MCF 10A (cell line): Measurements from ENCODE around the gene WDR5. TPM values are rescaled to one million over a fixed set of nuclear protein-coding genes. Genes with fewer than 3 reads are reported as not detected.

Experiments
- BruUV-seq: library from RNA; stranded (reverse); fragments of 400-500 nt; replicated peaks from 2 replicates; lab custom pipeline; 2021; lab: Mats Ljungman, UMichigan
- CTCF ChIA-PET: fragments of 300-600 bp; sonication (Branson Sonifier 250); formaldehyde crosslinking; extraction: SDS; loops from one replicate; lab custom pipeline; 2021; ENCODE audit warnings: antibody characterized with exemption, inconsistent platforms; lab: Yijun Ruan, JAX
- POLR2A ChIA-PET: fragments of 300-600, 350-650 bp; sonication (Branson Sonifier 250); formaldehyde crosslinking; extraction: SDS; loops from one replicate; lab custom pipeline; 2020; ENCODE audit warnings: antibody characterized with exemption, inconsistent platforms; lab: Yijun Ruan, JAX
- DNase-seq: peaks from one replicate; pipeline ENCODE4 v3.0.0-alpha.2; 2018; ENCODE audit not compliant: unreplicated experiment
- H3K27ac Mint-ChIP-seq: one replicate; pipeline ENCODE4 v1.8.0; 2022; ENCODE audit warnings: mild to moderate bottlenecking, low read depth, mixed read lengths; ENCODE audit not compliant: unreplicated experiment
- H3K27me3 Mint-ChIP-seq: one replicate; pipeline ENCODE4 v1.8.0; 2022; ENCODE audit warnings: mixed read lengths; ENCODE audit not compliant: insufficient read depth, unreplicated experiment
- H3K36me3 Mint-ChIP-seq: one replicate; pipeline ENCODE4 v1.8.0; 2022; ENCODE audit warnings: mild to moderate bottlenecking, moderate library complexity, mixed read lengths; ENCODE audit not compliant: insufficient read depth, unreplicated experiment
- H3K4me1 Mint-ChIP-seq: one replicate; pipeline ENCODE4 v1.8.0; 2022; ENCODE audit warnings: mixed read lengths; ENCODE audit not compliant: insufficient read depth, unreplicated experiment
- H3K4me3 Mint-ChIP-seq: one replicate; pipeline ENCODE4 v1.8.0; 2022; ENCODE audit warnings: mild to moderate bottlenecking, moderate library complexity, mixed read lengths; ENCODE audit not compliant: unreplicated experiment
- H3K9me3 Mint-ChIP-seq: one replicate; pipeline ENCODE4 v1.8.0; 2022; ENCODE audit warnings: mixed read lengths; ENCODE audit not compliant: unreplicated experiment
- CTCF ChIP-seq: fragments of 200-600 bp; IDR thresholded peaks from one replicate; pipeline ENCODE4 v1.8.0; 2022; ENCODE audit warnings: antibody characterized with exemption, mild to moderate bottlenecking; ENCODE audit not compliant: unreplicated experiment
- intact Hi-C: fragments of 100-400 bp; cut with micrococcal nuclease; formaldehyde crosslinking; loops from 2 replicates; pipeline ENCODE4 v1.14.1; 2022
- total RNA-seq: library from RNA; stranded (reverse); gene quantifications from 2 replicates; pipeline ENCODE4 v1.2.3, GENCODE V29; 2022

The WDR5 gene
- total RNA-seq, 1 experiment from 2014 or later, result 43.8 TPM

- H3K9me3 Mint-ChIP-seq, result no peaks in the 10 kb centered on the region
These were observed 68.2 kb downstream of the WDR5 start for GRCh38 chr9:134204041-134204440.

GRCh38 chr9:134204991-134205578 lies 69.2 kb downstream of the WDR5 start:
- intact Hi-C loops, result no loop called here
- BruUV-seq, result no TSS peak
- DNase-seq, result no peak
- H3K27me3 Mint-ChIP-seq, result peaks cover 59% of the 10 kb centered on the region
- POLR2A ChIA-PET, result interaction anchor here (0.7 kb wide), 1 partner anchor 79 kb away, joined by 3 read pairs; no protein-coding TSS in a partner anchor
- H3K9me3 Mint-ChIP-seq, result no peaks in the 10 kb centered on the region
- no peak overlapping the region for H3K4me3 Mint-ChIP-seq
- no peak overlapping the region for H3K27ac Mint-ChIP-seq
- H3K36me3 Mint-ChIP-seq, result no peaks in the 10 kb centered on the region
- no peak for TF ChIP-seq CTCF
- H3K4me1 Mint-ChIP-seq, result no peaks in the 10 kb centered on the region
- CTCF ChIA-PET, result no interaction called here

More at GRCh38 chr9:134204041-134204440, 68.2 kb downstream of the WDR5 start:
- Mint-ChIP-seq H3K36me3 (no peaks in the 10 kb centered on the region), H3K4me3 (no peak overlapping the region), H3K27ac (no peak overlapping the region), H3K27me3 (peaks cover 57% of the 10 kb centered on the region), H3K4me1 (no peaks in the 10 kb centered on the region)
- no peak for DNase-seq
- CTCF ChIA-PET, result interaction anchor here (0.6 kb wide), 1 partner anchor 532 kb away, joined by 3 read pairs; no protein-coding TSS in a partner anchor
- POLR2A ChIA-PET, result no interaction called here
- BruUV-seq, result no TSS peak
- no peak for TF ChIP-seq CTCF
- intact Hi-C loops, result no loop called here

GRCh38 chr9:134205672-134206310 lies 69.9 kb downstream of the WDR5 start:
- intact Hi-C loops, result no loop called here
- no TSS peak for BruUV-seq
- ChIA-PET CTCF (no interaction called here), POLR2A (interaction anchor here (0.7 kb wide), 1 partner anchor 79 kb away, joined by 3 read pairs; no protein-coding TSS in a partner anchor)
- Mint-ChIP-seq H3K4me3 (no peak overlapping the region), H3K27me3 (peaks cover 54% of the 10 kb centered on the region), H3K36me3 (no peaks in the 10 kb centered on the region), H3K9me3 (no peaks in the 10 kb centered on the region), H3K27ac (no peak overlapping the region), H3K4me1 (no peaks in the 10 kb centered on the region)
- no peak for DNase-seq
- no peak for TF ChIP-seq CTCF

- CTCF ChIA-PET, result interaction anchor here (0.6 kb wide), 1 partner anchor 209 kb away, joined by 3 read pairs; no protein-coding TSS in a partner anchor
- H3K4me3 Mint-ChIP-seq, result no peak overlapping the region
- DNase-seq, result no peak
- no peak overlapping the region for H3K27ac Mint-ChIP-seq
- intact Hi-C loops, result no loop called here
- no peaks in the 10 kb centered on the region for H3K4me1 Mint-ChIP-seq
- POLR2A ChIA-PET, result no interaction called here
- no TSS peak for BruUV-seq
- no peaks in the 10 kb centered on the region for H3K9me3 Mint-ChIP-seq
- no peak for TF ChIP-seq CTCF
- no peaks in the 10 kb centered on the region for H3K36me3 Mint-ChIP-seq
- peaks cover 46% of the 10 kb centered on the region for H3K27me3 Mint-ChIP-seq
These were observed 70.7 kb downstream of the WDR5 start for GRCh38 chr9:134206311-134207300.
